Measurements from ENCODE around the gene GRB2.

GRB2 gene

GRCh38 chr17:75403131-75403530, 2.3 kb downstream of the GRB2 start:
- TF ChIP-seq CTCF (IDR thresholded peaks at IDR 0.05; ENCODE audit: low read length, missing control alignments) = no peak
- no peak for DNase-seq (ENCODE audit: low read depth)
- H3K4me3 ChIP-seq (replicated peaks; ENCODE audit: low read depth, low read length) = no peak overlapping the region

- DNase-seq (ENCODE audit: low read depth) = no peak
- H3K4me3 ChIP-seq (replicated peaks; ENCODE audit: low read depth, low read length) = no peak overlapping the region
- TF ChIP-seq CTCF (IDR thresholded peaks at IDR 0.05; ENCODE audit: low read length, missing control alignments) = no peak
Observed at GRCh38 chr17:75402026-75402425, 3.5 kb downstream of the GRB2 start.

- no peak for DNase-seq (ENCODE audit: low read depth)
- TF ChIP-seq CTCF (IDR thresholded peaks at IDR 0.05; ENCODE audit: low read length, missing control alignments) = no peak
- H3K4me3 ChIP-seq (replicated peaks; ENCODE audit: low read depth, low read length) = no peak overlapping the region
Observed at GRCh38 chr17:75400326-75400939, 5.0 kb downstream of the GRB2 start.

- no peak overlapping the region for H3K4me3 ChIP-seq (replicated peaks; ENCODE audit: low read depth, low read length)
- DNase-seq (ENCODE audit: low read depth) = no peak
- TF ChIP-seq CTCF (IDR thresholded peaks at IDR 0.05; ENCODE audit: low read length, missing control alignments) = no peak
Observed at GRCh38 chr17:75398279-75398678, 7.2 kb downstream of the GRB2 start.

GRCh38 chr17:75397217-75397616, 8.3 kb downstream of the GRB2 start:
- TF ChIP-seq CTCF (IDR thresholded peaks at IDR 0.05; ENCODE audit: low read length, missing control alignments) = no peak
- no peak overlapping the region for H3K4me3 ChIP-seq (replicated peaks; ENCODE audit: low read depth, low read length)
- DNase-seq (ENCODE audit: low read depth) = no peak

GRCh38 chr17:75396796-75397195, 8.7 kb downstream of the GRB2 start:
- no peak for DNase-seq (ENCODE audit: low read depth)
- no peak for TF ChIP-seq CTCF (IDR thresholded peaks at IDR 0.05; ENCODE audit: low read length, missing control alignments)
- no peak overlapping the region for H3K4me3 ChIP-seq (replicated peaks; ENCODE audit: low read depth, low read length)

- DNase-seq (ENCODE audit: low read depth) = no peak
- TF ChIP-seq CTCF (IDR thresholded peaks at IDR 0.05; ENCODE audit: low read length, missing control alignments) = no peak
Observed at GRCh38 chr17:75396025-75396424, 9.5 kb downstream of the GRB2 start.

More at GRCh38 chr17:75396025-75396424, 9.5 kb downstream of the GRB2 start:
- H3K4me3 ChIP-seq (replicated peaks; ENCODE audit: low read depth, low read length) = no peak overlapping the region
